HG02870 (cell line): ENCODE results near the gene CTNNA1.
"Not testable (repeated sequence)": the region's sequence is repeated elsewhere in the genome, so short reads cannot be mapped to it uniquely, and the experiment has no call there.

Experiments used
- ATAC-seq: cut with Tn5 transposase; IDR thresholded peaks from one replicate; pipeline ENCODE4 v1.9.1; 2021; ENCODE audit warnings: mild to moderate bottlenecking, moderate library complexity; ENCODE audit not compliant: unreplicated experiment

CTNNA1 gene

DNA sequence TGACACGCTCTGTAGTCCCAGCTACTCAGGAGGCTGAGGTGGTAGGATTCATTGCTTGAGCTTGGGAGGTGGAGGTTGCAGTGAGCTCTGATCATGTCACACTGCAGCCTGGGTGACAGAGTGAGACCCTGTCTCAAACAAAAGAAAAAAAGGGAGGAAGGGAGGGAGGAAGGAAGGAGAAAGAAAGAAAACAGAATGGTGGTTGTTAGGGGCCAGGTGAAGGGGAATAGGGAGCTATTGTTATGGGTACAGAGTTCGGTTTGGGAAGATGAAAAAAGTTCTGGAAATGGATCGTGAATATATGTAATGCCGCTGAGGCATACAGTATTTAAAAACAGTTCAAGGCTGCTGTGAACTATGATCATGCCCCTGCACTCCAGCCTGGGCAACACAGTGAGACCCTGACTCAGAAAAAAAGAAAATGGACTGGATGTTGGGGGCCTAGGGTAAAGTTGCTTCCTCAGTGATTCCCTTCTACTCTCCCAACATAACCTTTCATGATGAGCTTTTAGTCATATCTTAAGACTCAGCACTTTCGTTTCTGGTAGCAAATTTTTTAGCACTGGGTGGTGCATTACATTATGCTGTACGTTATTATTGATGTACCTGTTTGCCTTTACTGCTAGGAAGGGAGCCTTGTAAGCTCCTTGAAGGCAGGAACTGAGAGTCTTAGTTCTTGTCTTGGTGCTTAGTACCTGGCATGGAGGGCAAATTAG is 4.0 kb downstream of the CTNNA1 start:
- no peak for ATAC-seq

- no peak for ATAC-seq
These were observed 7.4 kb downstream of the CTNNA1 start for GRCh38 chr5:138760448-138761110.

GRCh38 chr5:138761115-138761514 is 7.9 kb downstream of the CTNNA1 start:
- ATAC-seq = not testable (repeated sequence)

DNA sequence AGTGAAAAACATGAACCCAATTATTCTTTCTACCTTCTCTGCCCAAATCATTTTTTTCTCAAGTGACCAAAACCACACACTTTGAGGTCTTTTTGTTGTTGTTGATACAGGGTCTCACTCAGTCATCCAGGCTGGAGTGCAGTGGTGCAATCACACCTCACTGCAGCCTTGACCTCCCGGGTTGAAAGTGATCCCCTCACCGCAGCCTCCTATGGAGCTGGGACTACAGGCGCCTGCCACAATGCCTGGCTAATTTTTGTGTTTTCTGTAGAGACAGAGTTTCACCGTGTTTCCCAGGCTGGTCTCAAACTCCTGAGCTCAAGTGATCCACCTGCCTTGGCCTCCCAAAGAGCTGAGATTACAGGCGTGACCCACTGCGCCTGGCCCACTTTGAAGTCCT is 8.4 kb downstream of the CTNNA1 start:
- not testable (repeated sequence) for ATAC-seq

DNA sequence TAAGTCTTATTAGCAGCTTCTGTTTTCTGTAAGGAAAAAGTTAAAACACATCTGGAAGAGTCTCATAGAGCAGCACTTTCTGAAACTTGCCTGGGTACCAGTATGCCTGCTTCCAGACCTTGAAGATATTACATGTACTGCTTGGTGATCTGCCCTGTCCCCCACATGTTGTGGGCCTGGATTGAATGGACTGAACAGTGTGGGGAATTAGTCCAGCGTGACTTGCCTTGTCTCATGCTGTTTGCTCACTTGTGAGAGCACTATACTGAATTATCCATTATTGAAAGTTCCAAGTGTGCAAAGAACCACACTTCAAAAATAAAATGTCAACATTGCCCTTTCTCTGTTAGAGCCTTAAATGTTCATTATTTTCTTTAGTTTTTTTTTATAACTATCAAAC is 8.9 kb downstream of the CTNNA1 start:
- no peak for ATAC-seq

- ATAC-seq = no peak
These were observed 10.0 kb downstream of the CTNNA1 start for GRCh38 chr5:138763037-138763778.

GRCh38 chr5:138770291-138770690 is 17.1 kb downstream of the CTNNA1 start:
- no peak for ATAC-seq

DNA sequence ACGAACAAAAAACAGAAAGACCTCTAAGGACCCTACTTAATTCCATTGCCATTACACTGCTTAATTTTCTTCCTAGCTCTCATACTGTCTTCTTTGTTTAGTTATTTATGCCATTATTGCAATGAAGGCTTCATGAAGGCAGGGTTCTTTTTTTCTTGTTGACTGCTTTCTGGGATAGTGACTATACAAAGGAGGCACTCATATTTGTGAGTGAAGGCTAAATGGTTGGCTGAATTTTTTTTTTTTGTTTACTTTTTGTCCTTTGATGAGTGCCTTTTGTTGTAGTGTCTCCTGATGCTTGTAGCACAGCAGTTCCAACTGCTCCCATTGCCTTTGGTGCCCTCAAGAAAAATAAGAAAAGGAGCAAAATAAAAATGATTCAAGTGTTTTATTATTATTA is 17.8 kb downstream of the CTNNA1 start:
- ATAC-seq = no peak

GRCh38 chr5:138772986-138773594 is 19.9 kb downstream of the CTNNA1 start:
- no peak for ATAC-seq

DNA sequence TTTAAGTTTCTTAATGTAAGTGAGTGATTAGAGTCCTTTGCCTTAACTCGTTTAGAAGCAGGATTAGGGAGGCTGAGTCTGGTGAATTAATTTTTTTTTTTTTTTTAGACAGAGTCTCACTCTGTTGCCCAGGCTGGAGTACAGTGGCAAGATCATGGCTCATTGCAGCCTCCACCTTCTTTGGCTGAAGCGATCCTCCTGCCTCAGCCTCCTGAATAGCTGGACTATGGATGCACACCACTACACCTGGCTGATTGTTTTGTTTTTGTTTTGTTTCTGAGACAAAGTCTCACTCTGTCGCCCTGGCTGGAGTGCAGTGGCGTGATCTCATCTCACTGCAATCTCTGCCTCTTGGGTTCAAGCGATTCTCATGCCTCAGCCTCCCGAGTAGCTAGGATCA is 20.4 kb downstream of the CTNNA1 start:
- not testable (repeated sequence) for ATAC-seq

- no peak for ATAC-seq
These were observed 21.8 kb downstream of the CTNNA1 start for GRCh38 chr5:138775034-138775433.

DNA sequence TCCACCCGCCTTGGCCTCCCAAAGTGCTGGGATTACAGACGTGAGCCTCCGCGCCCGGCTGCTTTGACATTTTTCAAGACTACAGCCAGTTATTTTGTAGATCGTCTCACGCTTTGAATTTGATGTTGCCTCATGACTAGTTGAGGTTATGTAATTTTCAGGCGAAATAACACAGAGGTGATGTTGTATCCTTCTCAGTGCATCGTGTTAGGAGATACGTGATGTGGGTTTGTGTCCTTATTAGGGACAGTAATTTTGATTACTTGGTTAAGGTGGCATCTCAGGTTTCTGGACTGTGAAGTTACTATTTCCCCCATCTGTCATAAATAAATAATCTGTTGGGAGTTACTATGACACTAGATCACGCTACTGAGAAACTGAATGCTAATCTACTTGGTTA is 25.0 kb downstream of the CTNNA1 start:
- ATAC-seq = no peak

- no peak for ATAC-seq
These were observed 30.8 kb downstream of the CTNNA1 start for GRCh38 chr5:138783976-138784375.

GRCh38 chr5:138784590-138784989 is 31.4 kb downstream of the CTNNA1 start:
- ATAC-seq = no peak

DNA sequence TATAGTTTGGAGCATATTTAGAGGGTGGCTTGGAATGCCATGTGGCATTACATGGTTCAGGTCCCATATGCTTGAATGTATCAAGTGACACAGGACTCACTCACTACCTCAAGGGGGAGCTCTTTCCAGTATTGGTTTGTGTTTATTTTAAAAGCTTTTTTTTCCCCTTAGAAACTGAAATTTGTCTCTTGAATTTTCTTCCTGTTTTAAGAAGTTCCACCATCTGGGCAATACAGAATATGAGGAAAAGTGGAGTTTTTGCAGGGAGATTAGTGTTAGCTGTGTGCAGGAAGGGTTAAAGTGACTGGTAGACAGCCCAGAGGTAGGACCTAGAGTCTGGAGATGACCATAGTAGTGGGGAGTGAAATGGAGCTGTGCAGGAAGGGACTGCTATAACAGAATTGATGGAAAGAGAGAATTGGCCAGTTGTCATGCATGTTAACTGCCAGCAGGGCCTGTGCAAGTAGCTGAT is 36.6 kb downstream of the CTNNA1 start:
- no peak for ATAC-seq

DNA sequence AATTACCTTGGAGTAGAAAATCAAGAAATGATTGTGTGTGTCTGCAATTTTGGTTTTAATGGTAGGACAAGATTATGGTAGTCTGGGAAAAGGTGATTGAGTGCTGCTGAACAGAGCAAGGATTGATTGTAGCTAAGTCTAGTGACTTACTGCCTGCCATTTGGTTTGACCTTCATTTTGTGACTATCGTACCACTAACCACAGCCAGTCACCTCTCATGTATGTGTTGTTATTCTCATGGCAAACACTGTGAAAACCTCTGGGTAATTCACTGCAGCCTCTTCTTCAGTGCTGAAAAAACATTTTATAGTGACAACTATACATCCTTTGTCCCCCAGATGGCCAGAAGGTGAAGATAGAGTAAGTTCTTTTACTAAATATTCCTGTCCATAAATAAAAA is 37.5 kb downstream of the CTNNA1 start:
- ATAC-seq = no peak

GRCh38 chr5:138792195-138792790 is 39.1 kb downstream of the CTNNA1 start:
- ATAC-seq = no peak

DNA sequence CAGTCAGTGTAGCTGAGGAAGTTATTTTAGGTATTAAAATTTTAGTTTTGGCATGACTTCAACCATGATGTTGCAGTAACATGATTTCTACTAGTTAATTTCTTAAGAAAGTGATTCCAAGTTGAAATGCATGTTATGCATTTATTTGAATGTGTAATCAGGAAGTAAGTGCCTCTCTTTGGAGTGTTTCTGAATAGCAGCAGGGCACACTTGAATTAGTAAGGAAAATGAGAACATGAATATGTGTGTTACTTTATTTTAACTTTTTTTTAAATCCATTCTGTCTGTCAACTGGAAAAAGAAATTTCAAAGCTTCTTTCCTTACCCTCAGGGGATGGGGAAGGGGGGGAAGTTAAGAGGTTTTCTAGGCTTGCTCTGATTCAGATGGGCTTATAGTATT is 40.4 kb downstream of the CTNNA1 start:
- no peak for ATAC-seq

- no peak for ATAC-seq
These were observed 50.1 kb downstream of the CTNNA1 start for GRCh38 chr5:138803285-138803684.

DNA sequence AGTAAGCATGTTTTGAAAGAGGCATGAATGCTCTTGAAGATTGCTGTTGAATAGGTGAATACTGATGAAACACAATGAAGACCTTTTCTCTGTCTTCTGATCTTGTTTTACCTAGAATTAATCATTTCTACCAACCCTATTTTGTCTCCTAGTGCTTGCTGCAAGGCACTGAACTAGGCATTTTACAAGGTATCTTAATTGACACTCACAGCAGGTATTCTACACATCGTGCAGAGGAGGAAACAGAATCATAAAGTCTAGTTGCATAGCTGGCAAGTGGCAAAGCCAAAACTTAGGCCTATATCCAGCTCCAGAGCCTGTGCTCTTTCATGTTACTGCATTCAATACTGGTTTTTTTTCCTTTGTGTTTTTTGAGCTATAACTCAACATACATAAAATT is 50.7 kb downstream of the CTNNA1 start:
- no peak for ATAC-seq

- ATAC-seq = no peak
These were observed 51.9 kb downstream of the CTNNA1 start for GRCh38 chr5:138805096-138805495.
